ENCODE data around the gene PRKACB.
A peak's percentile ranks its signal among the peaks of the same experiment; 100 is the strongest.
"Not testable (repeated sequence)": the region's sequence is repeated elsewhere in the genome, so short reads cannot be mapped to it uniquely, and the experiment has no call there.

The PRKACB gene

GRCh38 chr1:84260852-84261518 lies 116.9 kb downstream of the PRKACB start:
- intact Hi-C loops (cut with DNase I): no loop called here
- no peak for DNase-seq

GRCh38 chr1:84264961-84265360 lies 120.9 kb downstream of the PRKACB start:
- peak in 5 of 10 donors; percentile 12 to 83 (median 31) for DNase-seq
- intact Hi-C loops (cut with DNase I): no loop called here

- intact Hi-C loops (cut with DNase I): no loop called here
- DNase-seq: no peak
Observed at GRCh38 chr1:84265867-84266266, 121.8 kb downstream of the PRKACB start.

- intact Hi-C loops (cut with DNase I): no loop called here
- DNase-seq: no peak
Observed at GRCh38 chr1:84266748-84267147, 122.7 kb downstream of the PRKACB start.

GRCh38 chr1:84267476-84267875 lies 123.4 kb downstream of the PRKACB start:
- no peak for DNase-seq
- intact Hi-C loops (cut with DNase I): no loop called here

- intact Hi-C loops (cut with DNase I): no loop called here
- DNase-seq: no peak
Observed at GRCh38 chr1:84268346-84268745, 124.3 kb downstream of the PRKACB start.

GRCh38 chr1:84269306-84269705 lies 125.2 kb downstream of the PRKACB start:
- intact Hi-C loops (cut with DNase I): no loop called here
- DNase-seq: no peak

- no peak for DNase-seq
- intact Hi-C loops (cut with DNase I): no loop called here
Observed at GRCh38 chr1:84271441-84272151, 127.5 kb downstream of the PRKACB start.

- DNase-seq: no peak
- intact Hi-C loops (cut with DNase I): no loop called here
Observed at GRCh38 chr1:84272401-84272800, 128.3 kb downstream of the PRKACB start.

GRCh38 chr1:84277343-84278059 lies 133.4 kb downstream of the PRKACB start:
- no peak for DNase-seq
- intact Hi-C loops (cut with DNase I): no loop called here

- intact Hi-C loops (cut with DNase I): no loop called here
Observed at GRCh38 chr1:84278905-84279304, 134.8 kb downstream of the PRKACB start.

GRCh38 chr1:84280912-84281311 lies 136.8 kb downstream of the PRKACB start:
- intact Hi-C loops (cut with DNase I): no loop called here
- no peak for DNase-seq

More at GRCh38 chr1:84278905-84279304, 134.8 kb downstream of the PRKACB start:
- DNase-seq: no peak

GRCh38 chr1:84282780-84283333 lies 138.8 kb downstream of the PRKACB start:
- intact Hi-C loops (cut with DNase I): no loop called here
- no peak for DNase-seq

- intact Hi-C loops (cut with DNase I): no loop called here
- DNase-seq: no peak
Observed at GRCh38 chr1:84283381-84283780, 139.3 kb downstream of the PRKACB start.

- intact Hi-C loops (cut with DNase I): no loop called here
- no peak for DNase-seq
Observed at GRCh38 chr1:84286071-84286470, 142.0 kb downstream of the PRKACB start.

GRCh38 chr1:84287389-84287788 lies 143.3 kb downstream of the PRKACB start:
- intact Hi-C loops (cut with DNase I); DNase-seq: not testable (repeated sequence)

Measured in posterior cingulate gyrus (tissue), 11 donors.